Measurements from ENCODE around the gene PEX7. TPM values are rescaled to one million over a fixed set of nuclear protein-coding genes. Genes with fewer than 3 reads are reported as not detected.

The PEX7 gene
- total RNA-seq, 4 donors from 2014 or later: 3.4 to 11.0 (median 7.0) TPM; not detected in 1

DNA sequence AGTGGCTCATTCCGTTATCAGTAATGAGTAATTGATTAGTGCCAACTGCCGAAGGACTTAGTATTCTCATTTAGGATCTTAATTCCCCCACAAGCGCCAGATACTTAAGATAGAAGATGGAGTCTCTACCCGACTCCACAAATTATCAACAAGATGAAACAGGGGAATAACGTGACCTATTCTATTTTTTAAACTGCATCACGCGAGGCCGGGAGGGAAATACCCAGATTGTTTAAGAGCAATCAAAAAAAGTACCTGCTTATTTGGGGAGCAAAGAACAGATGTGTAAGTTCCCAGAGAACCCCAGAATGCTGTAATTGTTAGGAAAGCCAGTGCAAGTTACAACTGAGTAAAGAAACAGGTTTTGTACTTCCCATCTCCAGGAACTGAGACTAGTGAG lies 29.0 kb upstream of the PEX7 start:
- 18 to 33% methylated on average over 1 to 8 of the region's 8 CpGs for WGBS, 2 donors (ENCODE audit: low coverage in 1 of 2)
- Histone ChIP-seq H3K27me3 (no peaks in the 10 kb centered on the region), H3K36me3 (no peaks in the 10 kb centered on the region), H3K27ac (peak overlapping the region; percentile 95 to 99 (median 97)), H3K4me3 (peak overlapping the region; percentile 75 to 96 (median 86)), H3K9me3 (no peaks in the 10 kb centered on the region), H3K4me1 (peaks cover 0 to 35% (median 18%) of the 10 kb centered on the region in 4 donors)
- intact Hi-C loops (cut with DNase I; ENCODE audit: low total_unique reads): loop anchor here (2.0 kb wide), 1 partner anchor 149 kb away; no protein-coding TSS in a partner anchor
- in situ Hi-C loops (cut with MboI; ENCODE audit: low pct_ligation_motif_present in 1 of 4, low pct_unique_long_range_greater_than_20kb in 1 of 4, low sequenced_read_pairs in 3 of 4): loop anchor here (5.0 to 25.0 kb wide), 4 partner anchors 146 to 506 kb away; partner anchors contain the start of gene BCLAF1 (in 1 of the 4)
- no peak for DNase-seq
- TF ChIP-seq POLR2A (IDR thresholded peaks at IDR 0.05) (no peak), EP300 (IDR thresholded peaks at IDR 0.05; ENCODE audit: low read depth) (no peak), POLR2AphosphoS5 (IDR thresholded peaks at IDR 0.05) (no peak)
- TF ChIP-seq, protein P1, sequence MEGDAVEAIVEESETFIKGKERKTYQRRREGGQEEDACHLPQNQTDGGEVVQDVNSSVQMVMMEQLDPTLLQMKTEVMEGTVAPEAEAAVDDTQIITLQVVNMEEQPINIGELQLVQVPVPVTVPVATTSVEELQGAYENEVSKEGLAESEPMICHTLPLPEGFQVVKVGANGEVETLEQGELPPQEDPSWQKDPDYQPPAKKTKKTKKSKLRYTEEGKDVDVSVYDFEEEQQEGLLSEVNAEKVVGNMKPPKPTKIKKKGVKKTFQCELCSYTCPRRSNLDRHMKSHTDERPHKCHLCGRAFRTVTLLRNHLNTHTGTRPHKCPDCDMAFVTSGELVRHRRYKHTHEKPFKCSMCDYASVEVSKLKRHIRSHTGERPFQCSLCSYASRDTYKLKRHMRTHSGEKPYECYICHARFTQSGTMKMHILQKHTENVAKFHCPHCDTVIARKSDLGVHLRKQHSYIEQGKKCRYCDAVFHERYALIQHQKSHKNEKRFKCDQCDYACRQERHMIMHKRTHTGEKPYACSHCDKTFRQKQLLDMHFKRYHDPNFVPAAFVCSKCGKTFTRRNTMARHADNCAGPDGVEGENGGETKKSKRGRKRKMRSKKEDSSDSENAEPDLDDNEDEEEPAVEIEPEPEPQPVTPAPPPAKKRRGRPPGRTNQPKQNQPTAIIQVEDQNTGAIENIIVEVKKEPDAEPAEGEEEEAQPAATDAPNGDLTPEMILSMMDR (IDR thresholded peaks at IDR 0.05): no peak

DNA sequence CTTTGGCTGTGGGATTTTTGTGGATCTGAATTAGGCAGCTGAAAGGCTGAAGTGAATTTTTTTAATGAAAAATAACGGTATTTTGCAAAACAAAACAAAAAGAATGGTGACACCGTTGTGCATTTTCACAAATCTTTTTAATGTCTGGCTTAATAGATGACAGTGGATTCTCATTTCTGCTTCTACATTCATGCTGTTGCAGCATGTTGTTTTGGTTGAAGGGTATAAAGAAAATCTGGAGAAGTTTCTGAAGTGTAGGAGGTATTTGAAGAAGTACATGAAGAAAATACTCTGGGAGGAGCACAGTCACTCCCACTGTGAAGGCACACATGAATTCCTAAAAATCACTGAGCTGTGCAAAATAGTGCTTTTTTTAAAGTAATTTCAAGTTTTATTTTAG lies 27.0 kb upstream of the PEX7 start:
- no peak for DNase-seq
- Histone ChIP-seq H3K27me3 (no peaks in the 10 kb centered on the region), H3K9me3 (no peaks in the 10 kb centered on the region), H3K4me3 (no peak overlapping the region), H3K36me3 (no peaks in the 10 kb centered on the region), H3K27ac (no peak overlapping the region), H3K4me1 (peaks cover 0 to 14% (median 11%) of the 10 kb centered on the region in 4 donors)
- intact Hi-C loops (cut with DNase I; ENCODE audit: low total_unique reads): no loop called here
- TF ChIP-seq, protein P1 (IDR thresholded peaks at IDR 0.05): no peak
- TF ChIP-seq EP300 (IDR thresholded peaks at IDR 0.05; ENCODE audit: low read depth) (no peak), POLR2AphosphoS5 (IDR thresholded peaks at IDR 0.05) (no peak), POLR2A (IDR thresholded peaks at IDR 0.05) (no peak)
- in situ Hi-C loops (cut with MboI; ENCODE audit: low pct_ligation_motif_present in 1 of 4, low pct_unique_long_range_greater_than_20kb in 1 of 4, low sequenced_read_pairs in 3 of 4): loop anchor here in 2 of 4 donors (10.0 to 25.0 kb wide), 2 partner anchors 151 to 508 kb away; partner anchors contain the start of gene BCLAF1 (in 1 of the 2)
- 74 to 88% methylated on average over 2 of the region's 2 CpGs for WGBS, 2 donors (ENCODE audit: low coverage in 1 of 2)

DNA sequence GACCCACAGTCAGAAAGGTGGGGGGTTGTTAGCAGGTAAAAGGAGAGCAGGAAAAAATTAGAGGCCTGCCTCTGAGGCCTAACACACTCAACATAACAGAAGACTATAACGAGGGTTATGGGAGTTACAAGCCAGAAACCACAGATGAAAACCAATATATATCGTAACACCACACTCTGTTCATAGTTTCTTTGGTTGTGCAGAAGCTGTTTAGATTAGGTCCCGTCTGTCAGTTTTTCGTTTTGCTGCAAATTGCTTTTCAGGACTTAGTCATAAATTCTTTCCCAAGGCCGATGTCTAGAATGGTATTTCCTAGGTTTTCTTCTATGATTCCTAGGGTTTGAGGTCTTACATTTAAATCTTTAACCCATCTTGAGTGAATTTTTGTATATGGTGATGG lies 26.4 kb upstream of the PEX7 start:
- no peak for DNase-seq
- Histone ChIP-seq H3K36me3 (no peaks in the 10 kb centered on the region), H3K9me3 (no peaks in the 10 kb centered on the region), H3K27ac (no peak overlapping the region), H3K4me3 (no peak overlapping the region), H3K4me1 (peaks cover 0 to 12% (median 8%) of the 10 kb centered on the region in 4 donors), H3K27me3 (no peaks in the 10 kb centered on the region)
- TF ChIP-seq POLR2AphosphoS5 (IDR thresholded peaks at IDR 0.05): no peak
- TF ChIP-seq POLR2A (IDR thresholded peaks at IDR 0.05): no peak
- intact Hi-C loops (cut with DNase I; ENCODE audit: low total_unique reads) (no loop called here), in situ Hi-C loops (cut with MboI; ENCODE audit: low pct_ligation_motif_present in 1 of 4, low pct_unique_long_range_greater_than_20kb in 1 of 4, low sequenced_read_pairs in 3 of 4) (loop anchor here in 2 of 4 donors (10.0 to 25.0 kb wide), 2 partner anchors 151 to 509 kb away; partner anchors contain the start of gene BCLAF1 (in 1 of the 2))
- WGBS, 2 donors (ENCODE audit: low coverage in 1 of 2): 89 to 90% methylated on average over 3 to 5 of the region's 5 CpGs

DNA sequence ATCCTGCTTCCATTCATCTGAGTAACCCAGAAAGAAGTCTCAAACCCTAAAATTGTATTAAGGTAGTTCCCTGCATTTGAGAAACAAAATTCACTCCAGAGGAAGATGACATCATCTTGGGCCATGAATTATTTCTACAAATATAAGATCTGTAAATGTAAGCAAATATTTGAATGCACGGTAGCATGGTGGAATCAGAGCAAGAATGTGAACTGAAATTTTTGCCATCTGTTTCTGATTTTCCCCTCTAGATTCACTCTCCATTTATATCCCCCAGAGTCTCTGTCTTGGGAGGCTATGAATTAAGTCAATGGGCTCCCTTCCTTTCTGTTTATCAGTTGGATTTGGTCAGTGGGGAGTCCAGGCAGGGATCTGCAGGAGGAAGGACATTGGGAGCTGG lies 24.3 kb upstream of the PEX7 start:
- TF ChIP-seq, protein P1 (IDR thresholded peaks at IDR 0.05): no peak
- TF ChIP-seq EP300 (IDR thresholded peaks at IDR 0.05; ENCODE audit: low read depth) (no peak), POLR2A (IDR thresholded peaks at IDR 0.05) (no peak), POLR2AphosphoS5 (IDR thresholded peaks at IDR 0.05) (no peak)
- Histone ChIP-seq H3K27me3 (no peaks in the 10 kb centered on the region), H3K4me3 (no peak overlapping the region), H3K27ac (no peak overlapping the region), H3K9me3 (no peaks in the 10 kb centered on the region), H3K4me1 (peaks cover 0 to 8% (median 6%) of the 10 kb centered on the region in 4 donors), H3K36me3 (no peaks in the 10 kb centered on the region)
- 93 to 100% methylated on average over 1 of the region's 1 CpG for WGBS, 2 donors (ENCODE audit: low coverage in 1 of 2)
- DNase-seq: no peak
- intact Hi-C loops (cut with DNase I; ENCODE audit: low total_unique reads) (no loop called here), in situ Hi-C loops (cut with MboI; ENCODE audit: low pct_ligation_motif_present in 1 of 4, low pct_unique_long_range_greater_than_20kb in 1 of 4, low sequenced_read_pairs in 3 of 4) (loop anchor here in 2 of 4 donors (10.0 to 25.0 kb wide), 2 partner anchors 153 to 511 kb away; partner anchors contain the start of gene BCLAF1 (in 1 of the 2))

Measured in transverse colon (tissue), 4 donors.